GM21447 (cell line): ENCODE measurements around the gene VILL.

Source experiments
- ATAC-seq: cut with Tn5 transposase; IDR thresholded peaks from one replicate; pipeline ENCODE4 v1.9.1; 2021; ENCODE audit not compliant: unreplicated experiment

The VILL gene

GRCh38 chr3:37999836-38000235, 9.2 kb downstream of the VILL start:
- no peak for ATAC-seq

DNA sequence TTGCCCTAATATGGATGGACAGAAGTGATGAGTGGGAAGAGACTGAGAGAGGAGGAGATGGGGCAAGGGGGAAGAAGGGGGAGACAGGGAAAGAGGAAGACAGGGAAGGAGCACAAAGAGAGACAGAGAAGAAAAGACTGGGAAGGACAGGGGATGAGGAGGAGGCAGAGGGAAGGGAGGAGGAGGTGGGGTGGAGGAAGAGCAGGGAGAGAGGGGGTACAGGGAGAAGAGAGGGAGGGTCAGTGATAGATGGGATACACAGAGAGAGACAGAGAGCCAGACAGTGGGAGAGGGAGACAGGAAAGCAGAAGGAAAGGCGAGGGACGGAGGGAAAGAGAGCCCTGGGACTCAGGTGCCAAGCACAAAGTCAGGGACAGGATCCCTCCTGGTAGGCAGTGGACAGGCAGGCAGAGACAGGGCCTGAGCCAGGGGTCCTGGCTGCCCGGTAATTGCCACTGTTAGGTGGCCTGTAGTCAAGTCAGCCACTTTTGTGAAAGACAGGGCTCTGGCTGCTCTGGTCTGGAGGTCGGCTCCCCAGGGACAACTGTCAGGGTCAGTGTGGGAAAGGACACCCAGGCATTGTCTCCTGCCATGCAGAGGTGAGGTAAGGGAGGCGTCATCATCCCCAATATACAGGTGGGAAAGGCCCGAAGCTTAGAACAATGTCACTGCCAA, 9.8 kb downstream of the VILL start:
- no peak for ATAC-seq

DNA sequence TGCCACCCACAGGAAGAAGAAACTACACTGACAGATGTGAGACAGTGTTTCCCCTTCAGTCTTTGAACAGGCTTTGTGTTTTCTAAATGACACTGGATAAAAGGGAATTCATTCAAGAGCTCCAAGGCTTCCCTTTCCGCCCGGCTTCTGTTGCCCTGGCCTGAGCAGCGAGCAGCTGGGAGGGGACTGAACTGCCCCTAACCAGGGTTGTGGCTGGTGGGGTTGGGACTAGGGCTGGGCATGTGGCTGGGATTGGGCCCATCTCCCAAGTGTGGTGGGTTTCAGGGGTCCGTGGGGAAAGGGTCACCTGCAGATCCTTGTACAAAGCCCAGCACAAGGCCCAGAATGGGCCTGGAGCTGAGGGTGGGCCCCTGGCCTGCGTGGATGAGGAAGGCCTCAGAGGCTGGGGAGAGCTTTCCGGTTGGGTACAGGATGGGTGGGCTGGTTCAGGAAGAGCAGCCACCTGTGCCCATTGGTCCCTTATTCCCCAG, 10.4 kb downstream of the VILL start:
- ATAC-seq, result no peak

- ATAC-seq, result no peak
Measured at GRCh38 chr3:38001456-38002081, 11.0 kb downstream of the VILL start.

DNA sequence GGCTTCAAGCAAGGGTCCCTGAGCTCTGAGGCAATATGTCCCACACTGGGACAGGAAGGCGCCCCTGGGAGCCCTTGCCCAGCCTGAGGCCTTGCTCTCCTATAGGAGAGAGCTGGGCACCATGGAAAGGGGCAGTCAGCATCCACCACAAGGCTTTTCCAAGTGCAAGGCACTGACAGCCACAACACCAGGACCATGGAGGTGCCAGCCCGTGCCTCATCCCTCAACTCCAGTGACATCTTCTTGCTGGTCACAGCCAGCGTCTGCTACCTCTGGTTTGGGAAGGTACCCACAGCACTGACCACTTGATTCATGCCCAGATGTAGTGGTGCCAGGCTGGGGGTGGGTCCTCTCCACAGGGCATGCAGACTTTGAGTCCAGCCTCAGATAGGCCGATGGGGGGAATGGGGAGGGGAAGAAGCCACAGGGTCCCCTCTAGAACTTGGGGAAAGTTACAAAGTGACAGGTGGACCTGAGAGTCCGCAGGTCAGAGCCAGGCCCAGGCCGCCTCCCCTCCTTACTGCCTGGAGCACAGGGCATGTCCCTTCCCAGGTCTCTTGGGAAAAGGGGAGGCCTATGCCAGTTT, 11.8 kb downstream of the VILL start:
- ATAC-seq, result no peak

- ATAC-seq, result no peak
Measured at GRCh38 chr3:38002940-38003339, 12.4 kb downstream of the VILL start.

- ATAC-seq, result no peak
Measured at GRCh38 chr3:38003371-38003816, 12.8 kb downstream of the VILL start.

DNA sequence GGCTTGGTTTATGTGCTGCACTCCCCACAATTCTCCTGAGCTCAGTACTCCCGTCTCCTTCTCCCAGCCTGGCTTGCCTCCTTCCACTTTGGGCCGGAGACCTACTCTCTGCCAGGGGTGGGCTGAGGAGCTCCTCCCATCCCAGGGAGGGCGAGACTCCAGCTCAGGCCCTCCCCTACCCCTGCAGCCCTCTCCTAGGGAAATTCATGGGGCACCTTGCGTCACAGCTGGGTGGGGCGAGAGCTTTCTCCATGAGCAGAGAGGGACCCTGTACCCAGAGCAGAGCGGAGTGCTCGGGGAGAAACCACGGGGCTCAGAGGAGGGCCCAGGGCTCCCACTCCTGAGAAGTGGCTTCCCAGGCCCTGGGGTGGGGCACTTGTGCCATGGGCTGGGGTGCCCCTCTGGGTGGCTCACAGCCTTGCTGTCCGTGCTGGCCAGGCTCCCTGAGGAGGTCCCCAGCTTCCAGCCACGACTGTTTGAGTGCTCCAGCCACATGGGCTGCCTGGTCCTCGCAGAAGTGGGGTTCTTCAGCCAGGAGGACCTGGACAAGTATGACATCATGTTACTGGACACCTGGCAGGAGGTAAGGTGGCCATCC, 13.3 kb downstream of the VILL start:
- no peak for ATAC-seq

GRCh38 chr3:38004415-38005075, 14.0 kb downstream of the VILL start:
- ATAC-seq, result no peak

DNA sequence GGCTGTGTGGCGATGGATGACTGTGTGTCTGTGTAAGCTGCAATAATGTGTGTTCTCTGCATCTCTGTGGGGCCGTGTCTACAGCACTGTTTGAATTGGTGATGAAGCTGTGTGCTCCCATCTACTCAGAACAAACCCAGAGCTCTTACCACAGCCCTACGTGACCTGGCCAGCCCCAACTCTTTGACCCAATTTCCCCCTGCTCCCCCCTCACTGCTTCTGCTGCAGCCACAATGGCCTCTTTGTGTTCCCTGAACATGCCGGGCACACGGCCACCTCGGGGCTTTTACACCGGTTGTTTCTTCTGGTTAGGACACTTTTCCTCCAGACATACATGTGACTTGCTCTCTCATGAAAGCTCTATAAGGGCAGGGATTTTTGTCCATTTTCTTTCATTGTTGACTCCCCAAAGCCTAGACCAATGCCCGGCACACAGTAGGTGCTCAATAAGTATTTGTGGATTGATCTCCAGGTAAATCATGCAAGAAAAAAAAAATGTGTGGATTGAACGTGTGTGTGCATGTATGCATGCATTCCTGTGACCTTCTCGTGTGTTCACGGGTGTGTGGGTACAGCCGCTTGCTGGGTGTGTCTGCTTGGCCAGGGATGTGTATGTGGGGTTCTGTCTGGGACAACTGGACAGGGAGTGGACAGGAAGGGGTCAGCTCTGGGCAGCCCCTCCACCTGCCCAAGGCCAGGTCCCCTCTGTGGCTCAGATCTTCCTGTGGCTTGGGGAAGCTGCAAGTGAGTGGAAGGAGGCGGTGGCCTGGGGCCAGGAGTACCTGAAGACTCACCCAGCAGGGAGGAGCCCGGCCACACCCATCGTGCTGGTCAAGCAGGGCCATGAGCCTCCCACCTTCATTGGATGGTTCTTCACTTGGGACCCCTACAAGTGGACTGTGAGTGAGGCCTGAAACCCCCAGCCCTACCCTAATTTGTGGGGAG, 14.8 kb downstream of the VILL start:
- no peak for ATAC-seq

GRCh38 chr3:38006031-38006430, 15.4 kb downstream of the VILL start:
- no peak for ATAC-seq

DNA sequence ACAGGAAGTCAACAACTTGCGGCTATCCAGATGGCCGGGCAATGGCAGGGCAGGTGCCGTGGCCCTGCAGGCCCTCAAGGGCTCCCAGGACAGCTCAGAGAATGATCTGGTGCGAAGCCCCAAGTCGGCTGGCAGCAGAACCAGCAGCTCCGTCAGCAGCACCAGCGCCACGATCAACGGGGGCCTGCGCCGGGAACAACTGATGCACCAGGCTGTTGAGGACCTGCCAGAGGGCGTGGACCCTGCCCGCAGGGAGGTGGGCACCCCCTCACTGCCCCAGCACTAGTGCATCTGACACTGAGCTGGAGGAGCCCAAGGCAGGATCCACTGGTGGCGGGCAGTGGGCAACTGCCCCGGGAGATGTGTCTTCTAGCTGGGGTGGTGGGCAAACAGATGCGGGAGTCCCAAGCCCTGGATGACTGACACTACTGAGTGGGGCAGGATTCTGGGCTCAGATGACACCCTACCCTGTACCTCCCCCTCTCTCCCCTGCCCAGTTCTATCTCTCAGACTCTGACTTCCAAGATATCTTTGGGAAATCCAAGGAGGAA, 15.9 kb downstream of the VILL start:
- ATAC-seq, result no peak

DNA sequence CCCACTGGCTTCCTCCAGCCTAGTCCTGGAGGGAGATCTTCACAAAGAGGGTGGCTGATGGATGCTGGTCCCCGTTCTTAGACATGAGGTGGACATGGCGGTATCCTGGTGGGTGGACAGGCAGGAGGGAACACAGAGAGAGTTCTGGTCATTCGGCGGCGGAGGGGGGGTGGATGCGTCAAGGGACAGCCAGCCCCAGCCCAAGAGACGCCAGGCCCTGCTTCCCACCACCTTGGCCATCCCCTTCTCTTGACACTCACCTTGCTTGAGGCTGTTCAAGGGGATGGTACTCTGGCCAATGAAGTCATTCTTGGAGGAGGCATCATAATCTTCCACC, 17.1 kb downstream of the VILL start:
- ATAC-seq, result no peak

GRCh38 chr3:38008191-38008701, 17.7 kb downstream of the VILL start:
- no peak for ATAC-seq

- ATAC-seq, result no peak
Measured at GRCh38 chr3:38008971-38009580, 18.5 kb downstream of the VILL start.

DNA sequence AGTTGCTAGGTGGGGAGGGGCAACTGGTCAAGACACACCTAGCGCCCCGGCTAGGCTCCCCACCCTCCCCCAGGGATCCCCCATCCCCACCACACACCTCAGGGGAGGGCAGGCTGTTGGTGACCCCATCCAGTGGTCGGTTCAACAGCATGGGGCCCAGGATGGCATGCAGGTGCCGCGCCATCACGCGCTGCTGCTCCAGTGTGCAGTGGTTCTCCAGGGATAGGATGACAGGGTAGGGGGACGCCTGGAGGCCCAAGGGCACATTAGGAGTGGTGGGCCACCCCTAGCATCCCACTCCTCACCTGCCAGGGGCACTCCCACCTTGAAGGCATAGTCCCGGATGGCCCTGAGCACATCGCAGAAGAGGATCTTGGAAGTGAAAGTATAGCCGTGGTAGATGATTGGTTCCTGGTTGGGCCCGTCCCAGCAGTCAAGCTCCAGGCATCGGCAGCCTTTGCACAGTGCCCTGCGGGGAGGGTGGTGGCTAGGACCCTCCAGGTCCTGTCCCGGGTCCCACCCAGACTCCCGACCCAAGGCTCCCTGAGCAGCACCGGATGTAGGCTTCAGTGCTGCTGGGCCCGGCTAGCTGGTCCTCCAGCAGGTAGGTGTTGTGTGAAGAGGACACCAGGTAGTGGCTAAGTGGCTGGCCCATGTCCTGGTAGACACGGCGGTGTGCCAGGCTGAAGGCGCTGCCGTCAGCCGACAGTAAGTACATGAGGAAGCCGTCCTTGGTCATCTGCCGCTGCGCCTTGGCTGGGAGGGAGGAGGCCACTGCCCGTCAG, 19.4 kb downstream of the VILL start:
- no peak for ATAC-seq

- ATAC-seq, result no peak
Measured at GRCh38 chr3:38011111-38011510, 20.5 kb downstream of the VILL start.

DNA sequence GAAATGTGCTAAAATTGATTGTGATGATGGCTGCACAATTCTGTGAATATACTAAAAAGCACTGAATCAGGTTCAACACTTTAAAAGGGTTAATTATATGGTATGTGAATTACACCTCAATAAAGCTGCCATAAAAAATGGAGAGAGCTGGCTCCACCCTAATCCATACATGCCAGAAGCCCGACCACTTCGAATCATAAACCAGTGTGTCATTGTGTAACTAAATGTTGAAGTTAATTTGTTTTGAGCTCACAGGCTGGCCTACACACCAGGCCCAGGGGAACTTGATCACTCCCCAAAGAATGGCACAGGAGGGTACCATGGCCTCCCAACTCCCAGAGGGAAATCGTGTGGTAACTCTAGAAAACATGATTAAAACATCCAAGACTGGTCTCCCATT, 24.9 kb downstream of the VILL start:
- no peak for ATAC-seq

GRCh38 chr3:38015984-38016383, 25.4 kb downstream of the VILL start:
- no peak for ATAC-seq
